Measurements from ENCODE around the gene DUSP8.

The DUSP8 gene

GRCh38 chr11:1509626-1510255, 62.3 kb downstream of the DUSP8 start:
- DNase-seq (ENCODE audit: low read depth), result no peak
- TF ChIP-seq CTCF (IDR thresholded peaks at IDR 0.05; ENCODE audit: insufficient read depth, low read depth, low read length, missing control alignments), result no peak
- H3K4me3 ChIP-seq (ENCODE audit: low read length), result no peak overlapping the region

GRCh38 chr11:1508986-1509385, 63.1 kb downstream of the DUSP8 start:
- H3K4me3 ChIP-seq (ENCODE audit: low read length), result no peak overlapping the region
- no peak for TF ChIP-seq CTCF (IDR thresholded peaks at IDR 0.05; ENCODE audit: insufficient read depth, low read depth, low read length, missing control alignments)

GRCh38 chr11:1508491-1508891, 63.6 kb downstream of the DUSP8 start:
- TF ChIP-seq CTCF (IDR thresholded peaks at IDR 0.05; ENCODE audit: insufficient read depth, low read depth, low read length, missing control alignments), result no peak
- DNase-seq (ENCODE audit: low read depth), result no peak

More at GRCh38 chr11:1508986-1509385, 63.1 kb downstream of the DUSP8 start:
- no peak for DNase-seq (ENCODE audit: low read depth)

GRCh38 chr11:1507381-1508140, 64.5 kb downstream of the DUSP8 start:
- DNase-seq (ENCODE audit: low read depth), result no peak
- no peak overlapping the region for H3K4me3 ChIP-seq (ENCODE audit: low read length)
- TF ChIP-seq CTCF (IDR thresholded peaks at IDR 0.05; ENCODE audit: insufficient read depth, low read depth, low read length, missing control alignments), result no peak

More at GRCh38 chr11:1508491-1508891, 63.6 kb downstream of the DUSP8 start:
- no peak overlapping the region for H3K4me3 ChIP-seq (ENCODE audit: low read length)

- TF ChIP-seq CTCF (IDR thresholded peaks at IDR 0.05; ENCODE audit: insufficient read depth, low read depth, low read length, missing control alignments), result no peak
- H3K4me3 ChIP-seq (ENCODE audit: low read length), result no peak overlapping the region
- no peak for DNase-seq (ENCODE audit: low read depth)
Observed at GRCh38 chr11:1506981-1507380, 65.1 kb downstream of the DUSP8 start.

- no peak for TF ChIP-seq CTCF (IDR thresholded peaks at IDR 0.05; ENCODE audit: insufficient read depth, low read depth, low read length, missing control alignments)
- no peak overlapping the region for H3K4me3 ChIP-seq (ENCODE audit: low read length)
- DNase-seq (ENCODE audit: low read depth), result no peak
Observed at GRCh38 chr11:1505480-1505879, 66.6 kb downstream of the DUSP8 start.

Data from epithelial cell of esophagus (primary cell).